Measurements from ENCODE around the gene GP1BB.
"Not testable (repeated sequence)": the region's sequence is repeated elsewhere in the genome, so short reads cannot be mapped to it uniquely, and the experiment has no call there.

Gene GP1BB

DNA sequence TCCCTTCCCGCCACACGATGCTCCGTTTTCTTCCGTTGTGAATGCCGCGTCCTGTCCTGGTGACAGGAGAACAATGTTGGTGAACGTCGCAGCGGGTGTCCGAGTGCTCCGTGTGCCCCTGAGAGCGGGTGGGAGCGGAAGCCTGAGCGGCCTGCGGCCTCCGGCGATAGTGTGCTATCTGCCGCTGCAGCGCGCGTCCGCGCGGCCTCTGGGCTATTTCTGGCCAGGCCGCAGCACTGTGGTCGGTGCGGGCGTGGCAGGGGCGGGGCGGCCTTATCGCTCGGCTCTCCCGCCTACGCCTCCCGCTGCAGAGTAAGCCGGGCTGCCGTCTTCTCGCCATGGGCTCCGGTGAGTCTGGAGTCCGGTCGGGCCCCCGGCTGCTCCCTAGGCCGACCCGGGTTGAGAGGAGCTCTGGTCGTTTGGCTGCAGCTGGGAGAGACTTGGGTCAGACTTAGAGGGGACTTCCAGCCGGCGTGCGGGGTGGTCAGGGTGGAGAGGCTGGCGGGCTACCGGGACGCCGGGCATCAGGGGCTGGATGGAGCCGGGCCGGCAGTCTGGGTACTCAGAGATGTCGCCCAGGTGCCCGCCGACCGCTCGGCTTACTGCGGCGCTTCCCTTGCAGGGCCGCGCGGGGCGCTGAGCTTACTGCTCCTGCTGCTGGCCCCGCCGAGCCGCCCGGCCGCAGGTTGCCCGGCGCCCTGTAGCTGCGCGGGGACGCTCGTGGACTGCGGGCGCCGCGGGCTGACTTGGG is at the start of gene GP1BB:
TSS of gene GP1BB (plus strand) at position 308 of the 751 bp plus-strand sequence. CDS start at position 339, 31 bp downstream.
- ChIA-PET CTCF (interaction anchor here (1.5 kb wide), 1 partner anchor 7 kb away, joined by 13 read pairs; no protein-coding TSS in a partner anchor), POLR2A (no interaction called here)
- no peak within 1 kb of the TSS for H3K4me3 ChIP-seq (ENCODE audit: low read depth, low read length)
- TF ChIP-seq, protein P1, sequence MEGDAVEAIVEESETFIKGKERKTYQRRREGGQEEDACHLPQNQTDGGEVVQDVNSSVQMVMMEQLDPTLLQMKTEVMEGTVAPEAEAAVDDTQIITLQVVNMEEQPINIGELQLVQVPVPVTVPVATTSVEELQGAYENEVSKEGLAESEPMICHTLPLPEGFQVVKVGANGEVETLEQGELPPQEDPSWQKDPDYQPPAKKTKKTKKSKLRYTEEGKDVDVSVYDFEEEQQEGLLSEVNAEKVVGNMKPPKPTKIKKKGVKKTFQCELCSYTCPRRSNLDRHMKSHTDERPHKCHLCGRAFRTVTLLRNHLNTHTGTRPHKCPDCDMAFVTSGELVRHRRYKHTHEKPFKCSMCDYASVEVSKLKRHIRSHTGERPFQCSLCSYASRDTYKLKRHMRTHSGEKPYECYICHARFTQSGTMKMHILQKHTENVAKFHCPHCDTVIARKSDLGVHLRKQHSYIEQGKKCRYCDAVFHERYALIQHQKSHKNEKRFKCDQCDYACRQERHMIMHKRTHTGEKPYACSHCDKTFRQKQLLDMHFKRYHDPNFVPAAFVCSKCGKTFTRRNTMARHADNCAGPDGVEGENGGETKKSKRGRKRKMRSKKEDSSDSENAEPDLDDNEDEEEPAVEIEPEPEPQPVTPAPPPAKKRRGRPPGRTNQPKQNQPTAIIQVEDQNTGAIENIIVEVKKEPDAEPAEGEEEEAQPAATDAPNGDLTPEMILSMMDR (IDR thresholded peaks at IDR 0.05; ENCODE audit: insufficient read depth, low read length, missing control alignments) = no peak
- no peak for DNase-seq (ENCODE audit: low read depth, low spot score)

DNA sequence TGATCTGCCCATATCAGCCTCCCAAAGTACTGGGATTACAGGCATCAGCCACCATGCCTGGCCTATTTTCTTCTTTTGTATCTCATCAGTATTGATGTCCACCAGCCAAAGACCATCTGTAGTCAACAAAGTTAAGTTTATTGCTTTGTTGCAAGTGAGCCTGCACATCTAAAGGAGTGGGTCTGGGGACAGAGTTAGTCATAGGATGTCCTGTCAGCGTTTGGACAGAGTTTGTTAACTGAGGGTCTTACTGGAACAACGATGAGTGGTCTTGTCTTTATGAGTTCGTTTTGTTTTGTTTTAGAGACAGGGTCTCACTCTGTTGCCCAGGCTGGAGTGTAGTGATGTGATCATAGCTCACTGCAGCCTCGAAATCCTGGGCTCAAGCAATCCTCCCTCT is 49.7 kb upstream of the GP1BB start:
- CTCF ChIA-PET = interaction anchor here (1.2 to 1.3 kb wide), 2 partner anchors 44 to 56 kb away, joined by 4 read pairs; no protein-coding TSS in a partner anchor
- POLR2A ChIA-PET = no interaction called here
- TF ChIP-seq, protein P1 (IDR thresholded peaks at IDR 0.05; ENCODE audit: insufficient read depth, low read length, missing control alignments) = no peak
- H3K4me3 ChIP-seq (ENCODE audit: low read depth, low read length) = no peak overlapping the region
- no peak for DNase-seq (ENCODE audit: low read depth, low spot score)

DNA sequence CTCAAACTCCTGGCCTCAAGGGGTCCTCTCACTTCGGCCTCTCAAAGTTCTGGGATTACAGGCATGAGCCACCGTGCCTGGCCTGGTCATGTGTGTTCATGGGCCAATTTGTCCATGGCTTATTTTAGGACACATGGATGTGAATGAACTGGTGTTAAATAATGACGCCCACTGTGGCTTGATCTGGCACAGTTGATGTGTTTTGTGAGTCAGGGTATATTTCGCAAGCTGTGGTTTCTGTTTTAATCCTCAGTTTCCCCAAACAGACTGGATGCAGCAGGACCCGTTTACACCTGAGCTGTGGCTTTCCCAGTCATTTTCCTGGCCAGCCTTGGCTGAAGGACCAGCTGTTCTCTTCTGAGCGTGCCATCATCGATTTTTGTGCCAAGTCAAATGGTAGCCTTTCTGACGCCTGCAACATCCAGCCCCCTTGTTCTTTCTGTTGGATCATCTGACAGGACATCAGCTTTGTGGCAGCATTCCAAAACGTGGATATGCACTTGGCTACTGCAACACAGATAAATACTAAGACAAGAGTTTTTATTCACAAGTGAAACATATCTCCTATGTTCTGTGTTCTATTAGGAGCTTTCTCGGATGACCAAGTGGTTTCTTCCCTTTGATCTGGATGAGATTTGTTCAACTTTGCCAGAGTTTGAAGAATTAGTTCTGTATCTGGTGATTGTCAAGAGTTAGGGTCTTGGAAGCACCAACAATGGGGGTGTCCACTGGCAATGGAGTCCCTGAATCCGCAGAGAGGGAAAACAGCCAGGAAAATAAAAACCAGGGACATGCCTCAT is 49.0 kb upstream of the GP1BB start:
- no peak overlapping the region for H3K4me3 ChIP-seq (ENCODE audit: low read depth, low read length)
- POLR2A ChIA-PET = no interaction called here
- CTCF ChIA-PET = interaction anchor here (1.2 to 1.9 kb wide), 4 partner anchors 10 to 56 kb away, joined by 3 to 4 read pairs (median 4); no protein-coding TSS in a partner anchor
- TF ChIP-seq, protein P1 (IDR thresholded peaks at IDR 0.05; ENCODE audit: insufficient read depth, low read length, missing control alignments) = no peak
- DNase-seq (ENCODE audit: low read depth, low spot score) = no peak

DNA sequence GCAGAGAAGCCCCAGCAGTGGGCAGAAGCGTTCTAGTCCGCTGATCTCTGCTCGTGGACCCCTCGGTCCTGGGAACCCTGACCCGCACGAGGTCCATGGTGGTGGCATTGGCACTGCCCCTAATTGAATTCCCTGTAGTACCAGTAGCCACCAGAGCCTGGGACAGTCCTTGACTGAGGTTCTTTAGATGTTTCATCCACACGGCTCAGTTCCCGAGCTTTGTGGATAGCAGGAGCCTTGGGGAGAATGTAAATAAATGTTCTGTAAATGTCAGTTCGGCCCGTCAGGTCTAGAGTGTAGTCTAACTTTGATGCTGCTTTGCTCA is 48.4 kb upstream of the GP1BB start:
- DNase-seq (ENCODE audit: low read depth, low spot score) = no peak
- TF ChIP-seq, protein P1 (IDR thresholded peaks at IDR 0.05; ENCODE audit: insufficient read depth, low read length, missing control alignments) = no peak
- H3K4me3 ChIP-seq (ENCODE audit: low read depth, low read length) = no peak overlapping the region
- ChIA-PET CTCF (interaction anchor here (1.2 to 1.9 kb wide), 3 partner anchors 10 to 45 kb away, joined by 3 to 4 read pairs (median 4); no protein-coding TSS in a partner anchor), POLR2A (no interaction called here)

DNA sequence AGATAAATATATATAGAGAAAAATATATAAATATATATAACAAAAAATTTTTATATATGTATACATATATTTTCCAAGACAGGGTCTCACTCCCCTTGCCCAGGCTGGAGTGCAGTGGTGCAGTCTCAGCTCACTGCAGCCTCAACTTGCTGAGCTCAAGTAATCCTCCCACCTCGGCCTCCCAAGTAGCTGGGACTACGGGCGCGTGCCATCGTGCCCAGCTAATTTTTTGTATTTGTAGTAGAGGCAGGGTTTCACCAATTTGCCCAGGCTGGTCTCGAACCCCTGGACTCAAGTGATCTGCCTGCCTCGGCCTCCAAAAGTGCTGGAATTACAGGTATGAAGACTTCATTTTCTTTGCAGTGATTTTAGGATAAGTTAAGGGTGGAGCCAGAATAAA is 47.9 kb upstream of the GP1BB start:
- CTCF ChIA-PET = interaction anchor here (1.1 to 1.9 kb wide), 2 partner anchors 11 to 55 kb away, joined by 3 to 4 read pairs; no protein-coding TSS in a partner anchor

DNA sequence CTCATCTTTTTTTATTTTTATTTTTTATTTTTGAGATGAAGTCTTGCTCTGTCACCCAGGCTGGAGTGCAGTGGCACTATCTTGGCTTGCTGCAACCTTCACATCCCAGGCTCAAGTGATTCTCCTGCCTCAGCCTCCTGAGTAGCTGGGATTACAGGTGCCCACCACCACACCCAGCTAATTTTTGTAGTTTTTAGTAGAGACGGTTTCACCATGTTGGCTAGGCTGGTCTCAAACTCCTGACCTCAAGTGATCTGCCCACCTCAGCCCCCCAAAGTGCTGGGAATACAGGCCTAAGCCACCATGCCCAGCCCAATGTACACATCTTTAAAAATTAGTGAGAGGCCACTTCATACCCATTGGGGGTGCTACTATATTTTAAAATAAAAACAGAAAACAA is 46.9 kb upstream of the GP1BB start:
- CTCF ChIA-PET = interaction anchor here (1.1 to 1.9 kb wide), 3 partner anchors 12 to 54 kb away, joined by 3 to 4 read pairs (median 3); no protein-coding TSS in a partner anchor
- DNase-seq (ENCODE audit: low read depth, low spot score); POLR2A ChIA-PET; H3K4me3 ChIP-seq (ENCODE audit: low read depth, low read length): not testable (repeated sequence)

More for the DNA sequence above, 47.9 kb upstream of the GP1BB start:
- POLR2A ChIA-PET = no interaction called here
- TF ChIP-seq, protein P1 (IDR thresholded peaks at IDR 0.05; ENCODE audit: insufficient read depth, low read length, missing control alignments) = no peak
- no peak for DNase-seq (ENCODE audit: low read depth, low spot score)
- no peak overlapping the region for H3K4me3 ChIP-seq (ENCODE audit: low read depth, low read length)
